Peyer's patch (tissue), 4 donors: ENCODE data around the gene WDR3.

Source experiments
- POLR2A ChIP-seq, 2 donors: fragments of 450-650 bp; IDR thresholded peaks; one replicate each; pipeline ENCODE4 v1.5.1; 2017; ENCODE audit warnings: antibody characterized with exemption in 2 of 2, mild to moderate bottlenecking in 2 of 2, moderate library complexity in 2 of 2
- TF ChIP-seq, protein P1 (sequence below), 6 experiments: fragments of 450-650 bp in 4 of 6; fragments of 200-600 bp in 2 of 6; sonication (generic) in 1 of 6; IDR thresholded peaks; one replicate each; pipeline ENCODE4 v1.5.1; 2017 to 2019; ENCODE audit warnings: antibody characterized with exemption in 6 of 6, mild to moderate bottlenecking in 3 of 6, moderate library complexity in 1 of 6

- TF ChIP-seq, protein P1, sequence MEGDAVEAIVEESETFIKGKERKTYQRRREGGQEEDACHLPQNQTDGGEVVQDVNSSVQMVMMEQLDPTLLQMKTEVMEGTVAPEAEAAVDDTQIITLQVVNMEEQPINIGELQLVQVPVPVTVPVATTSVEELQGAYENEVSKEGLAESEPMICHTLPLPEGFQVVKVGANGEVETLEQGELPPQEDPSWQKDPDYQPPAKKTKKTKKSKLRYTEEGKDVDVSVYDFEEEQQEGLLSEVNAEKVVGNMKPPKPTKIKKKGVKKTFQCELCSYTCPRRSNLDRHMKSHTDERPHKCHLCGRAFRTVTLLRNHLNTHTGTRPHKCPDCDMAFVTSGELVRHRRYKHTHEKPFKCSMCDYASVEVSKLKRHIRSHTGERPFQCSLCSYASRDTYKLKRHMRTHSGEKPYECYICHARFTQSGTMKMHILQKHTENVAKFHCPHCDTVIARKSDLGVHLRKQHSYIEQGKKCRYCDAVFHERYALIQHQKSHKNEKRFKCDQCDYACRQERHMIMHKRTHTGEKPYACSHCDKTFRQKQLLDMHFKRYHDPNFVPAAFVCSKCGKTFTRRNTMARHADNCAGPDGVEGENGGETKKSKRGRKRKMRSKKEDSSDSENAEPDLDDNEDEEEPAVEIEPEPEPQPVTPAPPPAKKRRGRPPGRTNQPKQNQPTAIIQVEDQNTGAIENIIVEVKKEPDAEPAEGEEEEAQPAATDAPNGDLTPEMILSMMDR (IDR thresholded peaks at IDR 0.05), result no peak
- TF ChIP-seq POLR2A (IDR thresholded peaks at IDR 0.05), result no peak
Measured at GRCh38 chr1:118007391-118007790, 77.9 kb downstream of the WDR3 start.
